K562 (cell line): ENCODE measurements around the gene C1orf105.

Experiments
- CBFA2T3 ChIP-seq: fragments of 450-650 bp; IDR thresholded peaks from 2 replicates; pipeline ENCODE4 v1.6.1; 2017
- CHD2 ChIP-seq: IDR thresholded peaks from 2 replicates; pipeline ENCODE4 v1.6.1; 2011; ENCODE audit warnings: low read depth, low read length
- CREB1 ChIP-seq, 2 experiments: sonication (generic) in 1 of 2; formaldehyde crosslinking in 1 of 2; IDR thresholded peaks; 2 replicates each; pipeline versions ENCODE4 v1.6.1 to v1.8.0; 2012 to 2022; ENCODE audit warnings: inconsistent platforms in 1 of 2, mild to moderate bottlenecking in 1 of 2, missing genetic modification reagents in 1 of 2, moderate library complexity in 1 of 2
- FOS ChIP-seq: IDR thresholded peaks from 3 replicates; pipeline ENCODE4 v1.6.1; 2011; ENCODE audit not compliant: insufficient read length; ENCODE audit errors: extremely low read depth
- FOXA1 ChIP-seq: fragments of 450-650 bp; IDR thresholded peaks from 2 replicates; pipeline ENCODE4 v1.6.1; 2016; ENCODE audit warnings: mild to moderate bottlenecking, borderline replicate concordance
- GTF2F1 ChIP-seq: IDR thresholded peaks from 2 replicates; pipeline ENCODE4 v1.6.1; 2011; ENCODE audit warnings: low read depth, low read length, improper control_type of control experiment
- NR3C1 ChIP-seq: sonication (generic); formaldehyde crosslinking; IDR thresholded peaks from 2 replicates; pipeline ENCODE4 v1.8.1; 2022; ENCODE audit warnings: missing genetic modification reagents
- POU5F1 ChIP-seq: fragments of 150-350 bp; IDR thresholded peaks from 2 replicates; pipeline ENCODE4 v1.6.1; 2014; ENCODE audit warnings: borderline replicate concordance, low read length, low read depth, mild to moderate bottlenecking; ENCODE audit not compliant: partially characterized antibody
- ZFP36 ChIP-seq: fragments of 150-350 bp; IDR thresholded peaks from 2 replicates; pipeline ENCODE4 v1.6.1; 2018; ENCODE audit warnings: low read length, low read depth; ENCODE audit not compliant: partially characterized antibody
- ZNF282 ChIP-seq: sonication (generic); formaldehyde crosslinking; IDR thresholded peaks from 2 replicates; pipeline ENCODE4 v1.8.1; 2023; ENCODE audit warnings: missing genetic modification reagents
- TF ChIP-seq, protein P1 (sequence below): sonication (generic); formaldehyde crosslinking; IDR thresholded peaks from 2 replicates; pipeline ENCODE4 v1.8.1; 2023; ENCODE audit warnings: mild to moderate bottlenecking, missing genetic modification reagents
- TF ChIP-seq, protein P2 (sequence below): fragments of 450-650 bp; IDR thresholded peaks from 2 replicates; pipeline ENCODE4 v1.6.1; 2018; ENCODE audit not compliant: partially characterized antibody

DNA sequence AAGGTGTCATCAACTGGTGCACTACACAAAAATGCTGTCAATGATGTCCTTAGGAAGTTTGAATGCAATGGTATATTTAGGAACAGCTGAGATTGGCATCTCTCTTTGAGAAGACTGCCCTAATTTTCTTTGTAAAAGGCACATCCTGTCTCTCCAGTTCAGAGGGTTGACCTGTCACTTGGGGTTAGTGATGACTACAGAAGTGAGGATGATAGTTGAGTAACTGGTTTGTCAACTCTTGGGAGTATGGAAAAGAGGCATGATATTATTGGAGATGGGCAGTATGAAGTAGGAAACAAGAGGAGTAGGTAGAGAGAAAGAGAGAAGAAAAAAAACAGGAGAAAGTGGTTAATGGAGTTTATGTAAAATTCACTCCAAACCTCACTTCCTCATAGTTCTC, 63.8 kb downstream of the C1orf105 start:
- TF ChIP-seq FOS: no peak
- no peak for TF ChIP-seq FOXA1
- TF ChIP-seq GTF2F1: no peak
- TF ChIP-seq CHD2: no peak
- no peak for TF ChIP-seq NR3C1 (CRISPR knock-in tag)
- TF ChIP-seq POU5F1: no peak
- no peak for TF ChIP-seq ZNF282 (CRISPR knock-in tag)
- no peak for TF ChIP-seq CBFA2T3
- TF ChIP-seq, protein P1, sequence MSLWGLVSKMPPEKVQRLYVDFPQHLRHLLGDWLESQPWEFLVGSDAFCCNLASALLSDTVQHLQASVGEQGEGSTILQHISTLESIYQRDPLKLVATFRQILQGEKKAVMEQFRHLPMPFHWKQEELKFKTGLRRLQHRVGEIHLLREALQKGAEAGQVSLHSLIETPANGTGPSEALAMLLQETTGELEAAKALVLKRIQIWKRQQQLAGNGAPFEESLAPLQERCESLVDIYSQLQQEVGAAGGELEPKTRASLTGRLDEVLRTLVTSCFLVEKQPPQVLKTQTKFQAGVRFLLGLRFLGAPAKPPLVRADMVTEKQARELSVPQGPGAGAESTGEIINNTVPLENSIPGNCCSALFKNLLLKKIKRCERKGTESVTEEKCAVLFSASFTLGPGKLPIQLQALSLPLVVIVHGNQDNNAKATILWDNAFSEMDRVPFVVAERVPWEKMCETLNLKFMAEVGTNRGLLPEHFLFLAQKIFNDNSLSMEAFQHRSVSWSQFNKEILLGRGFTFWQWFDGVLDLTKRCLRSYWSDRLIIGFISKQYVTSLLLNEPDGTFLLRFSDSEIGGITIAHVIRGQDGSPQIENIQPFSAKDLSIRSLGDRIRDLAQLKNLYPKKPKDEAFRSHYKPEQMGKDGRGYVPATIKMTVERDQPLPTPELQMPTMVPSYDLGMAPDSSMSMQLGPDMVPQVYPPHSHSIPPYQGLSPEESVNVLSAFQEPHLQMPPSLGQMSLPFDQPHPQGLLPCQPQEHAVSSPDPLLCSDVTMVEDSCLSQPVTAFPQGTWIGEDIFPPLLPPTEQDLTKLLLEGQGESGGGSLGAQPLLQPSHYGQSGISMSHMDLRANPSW (CRISPR knock-in tag): no peak
- no peak for TF ChIP-seq ZFP36
- no peak for TF ChIP-seq CREB1 (IDR thresholded peaks at IDR 0.05)
- TF ChIP-seq CREB1 (CRISPR knock-in tag; IDR thresholded peaks at IDR 0.05): no peak
- TF ChIP-seq, protein P2, sequence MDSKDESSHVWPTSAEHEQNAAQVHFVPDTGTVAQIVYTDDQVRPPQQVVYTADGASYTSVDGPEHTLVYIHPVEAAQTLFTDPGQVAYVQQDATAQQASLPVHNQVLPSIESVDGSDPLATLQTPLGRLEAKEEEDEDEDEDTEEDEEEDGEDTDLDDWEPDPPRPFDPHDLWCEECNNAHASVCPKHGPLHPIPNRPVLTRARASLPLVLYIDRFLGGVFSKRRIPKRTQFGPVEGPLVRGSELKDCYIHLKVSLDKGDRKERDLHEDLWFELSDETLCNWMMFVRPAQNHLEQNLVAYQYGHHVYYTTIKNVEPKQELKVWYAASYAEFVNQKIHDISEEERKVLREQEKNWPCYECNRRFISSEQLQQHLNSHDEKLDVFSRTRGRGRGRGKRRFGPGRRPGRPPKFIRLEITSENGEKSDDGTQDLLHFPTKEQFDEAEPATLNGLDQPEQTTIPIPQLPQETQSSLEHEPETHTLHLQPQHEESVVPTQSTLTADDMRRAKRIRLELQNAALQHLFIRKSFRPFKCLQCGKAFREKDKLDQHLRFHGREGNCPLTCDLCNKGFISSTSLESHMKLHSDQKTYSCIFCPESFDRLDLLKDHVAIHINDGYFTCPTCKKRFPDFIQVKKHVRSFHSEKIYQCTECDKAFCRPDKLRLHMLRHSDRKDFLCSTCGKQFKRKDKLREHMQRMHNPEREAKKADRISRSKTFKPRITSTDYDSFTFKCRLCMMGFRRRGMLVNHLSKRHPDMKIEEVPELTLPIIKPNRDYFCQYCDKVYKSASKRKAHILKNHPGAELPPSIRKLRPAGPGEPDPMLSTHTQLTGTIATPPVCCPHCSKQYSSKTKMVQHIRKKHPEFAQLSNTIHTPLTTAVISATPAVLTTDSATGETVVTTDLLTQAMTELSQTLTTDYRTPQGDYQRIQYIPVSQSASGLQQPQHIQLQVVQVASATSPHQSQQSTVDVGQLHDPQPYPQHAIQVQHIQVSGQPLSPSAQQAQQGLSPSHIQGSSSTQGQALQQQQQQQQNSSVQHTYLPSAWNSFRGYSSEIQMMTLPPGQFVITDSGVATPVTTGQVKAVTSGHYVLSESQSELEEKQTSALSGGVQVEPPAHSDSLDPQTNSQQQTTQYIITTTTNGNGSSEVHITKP: no peak
